ENCODE measurements around the gene DPM2.

DNA sequence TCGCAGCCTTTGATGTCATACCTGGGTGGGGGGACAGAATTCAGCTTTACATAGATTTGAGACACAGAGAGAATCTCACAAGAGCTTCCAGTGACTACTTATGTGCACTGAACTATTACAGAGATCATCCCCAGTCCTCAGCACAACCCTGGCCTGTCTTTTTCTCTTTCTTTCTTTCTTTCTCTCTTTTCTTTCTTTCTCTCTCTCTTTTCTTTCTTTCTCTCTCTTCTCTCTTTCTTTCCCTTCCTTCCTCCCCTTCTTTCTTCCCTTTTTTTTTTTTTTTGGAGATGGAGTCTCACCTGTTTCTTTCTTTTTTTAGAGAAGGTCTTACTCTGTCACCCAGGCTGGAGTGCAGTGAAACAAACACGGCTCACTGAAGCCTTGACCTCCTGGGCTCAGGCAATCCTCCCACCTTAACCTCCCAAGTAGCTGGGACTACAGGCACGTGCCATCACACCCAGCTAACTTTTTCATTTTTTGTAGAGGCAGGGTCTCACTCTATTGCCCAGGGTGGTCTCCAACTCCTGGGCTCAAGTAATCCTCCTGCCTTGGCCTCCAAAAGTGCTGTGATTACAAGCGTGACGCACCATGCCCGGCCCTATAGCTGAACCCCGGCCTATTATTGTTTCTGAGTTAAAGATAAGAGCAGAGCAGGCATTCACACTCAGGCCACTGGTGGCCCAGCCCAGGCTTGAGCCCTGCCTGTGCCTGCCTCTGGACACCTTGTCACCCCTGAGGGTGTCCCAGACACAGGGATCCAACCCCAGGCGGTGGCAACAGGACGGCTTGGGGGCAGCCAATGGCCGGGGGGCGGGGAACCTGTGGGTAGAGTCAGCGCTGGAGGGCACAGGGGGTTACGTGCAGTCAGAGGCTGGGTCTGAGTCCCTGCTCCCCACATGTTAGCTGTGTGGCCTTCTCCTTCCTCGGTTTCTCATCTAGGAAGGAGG, 11.4 kb downstream of the DPM2 start:
- TF ChIP-seq, protein P1, sequence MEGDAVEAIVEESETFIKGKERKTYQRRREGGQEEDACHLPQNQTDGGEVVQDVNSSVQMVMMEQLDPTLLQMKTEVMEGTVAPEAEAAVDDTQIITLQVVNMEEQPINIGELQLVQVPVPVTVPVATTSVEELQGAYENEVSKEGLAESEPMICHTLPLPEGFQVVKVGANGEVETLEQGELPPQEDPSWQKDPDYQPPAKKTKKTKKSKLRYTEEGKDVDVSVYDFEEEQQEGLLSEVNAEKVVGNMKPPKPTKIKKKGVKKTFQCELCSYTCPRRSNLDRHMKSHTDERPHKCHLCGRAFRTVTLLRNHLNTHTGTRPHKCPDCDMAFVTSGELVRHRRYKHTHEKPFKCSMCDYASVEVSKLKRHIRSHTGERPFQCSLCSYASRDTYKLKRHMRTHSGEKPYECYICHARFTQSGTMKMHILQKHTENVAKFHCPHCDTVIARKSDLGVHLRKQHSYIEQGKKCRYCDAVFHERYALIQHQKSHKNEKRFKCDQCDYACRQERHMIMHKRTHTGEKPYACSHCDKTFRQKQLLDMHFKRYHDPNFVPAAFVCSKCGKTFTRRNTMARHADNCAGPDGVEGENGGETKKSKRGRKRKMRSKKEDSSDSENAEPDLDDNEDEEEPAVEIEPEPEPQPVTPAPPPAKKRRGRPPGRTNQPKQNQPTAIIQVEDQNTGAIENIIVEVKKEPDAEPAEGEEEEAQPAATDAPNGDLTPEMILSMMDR (IDR thresholded peaks at IDR 0.05) = no peak
- TF ChIP-seq POLR2A (IDR thresholded peaks at IDR 0.05) = no peak
